Uterus (tissue), 4 donors: ENCODE results near the gene ARMH4. TPM values are rescaled to one million over a fixed set of nuclear protein-coding genes. Genes with fewer than 3 reads are reported as not detected.

Source experiments
- DNase-seq, 2 donors: peaks; one replicate each; pipeline ENCODE4 v3.0.0-alpha.2; 2019 to 2020
- H3K27ac ChIP-seq, 2 donors: fragments of 200-600 bp; sonication (generic); 1 replicate in 1 of 2; 2 replicates in 1 of 2; pipeline ENCODE4 v1.5.1; 2016 to 2018
- H3K27me3 ChIP-seq, 2 donors: fragments of 200-600 bp; sonication (generic); one replicate each; pipeline ENCODE4 v1.5.1; 2018 to 2019; ENCODE audit warnings: control low read depth in 1 of 2
- H3K36me3 ChIP-seq, 2 donors: fragments of 200-600 bp; sonication (generic); one replicate each; pipeline ENCODE4 v1.5.1; 2019; ENCODE audit warnings: control low read depth in 1 of 2
- H3K4me1 ChIP-seq, 2 donors: fragments of 200-600 bp; sonication (generic); one replicate each; pipeline ENCODE4 v1.5.1; 2018 to 2019; ENCODE audit warnings: control low read depth in 1 of 2
- H3K4me3 ChIP-seq, 2 donors: fragments of 200-600 bp; sonication (generic); 1 replicate in 1 of 2; 2 replicates in 1 of 2; pipeline ENCODE4 v1.5.1; 2018 to 2019; ENCODE audit warnings: mild to moderate bottlenecking in 1 of 2
- H3K9me3 ChIP-seq, 2 donors: fragments of 200-600 bp; sonication (generic); one replicate each; pipeline ENCODE4 v1.5.1; 2019; ENCODE audit warnings: control low read depth in 1 of 2
- CTCF ChIP-seq, 4 experiments: fragments of 200-600 bp in 2 of 4; fragments of 450-650 bp in 2 of 4; sonication (generic) in 2 of 4; IDR thresholded peaks; one replicate each; pipeline ENCODE4 v1.5.1; 2016 to 2019; ENCODE audit warnings: antibody characterized with exemption in 4 of 4, mild to moderate bottlenecking in 2 of 4, moderate library complexity in 1 of 4
- POLR2A ChIP-seq, 2 donors: fragments of 450-650 bp; IDR thresholded peaks; one replicate each; pipeline ENCODE4 v1.6.1; 2016; ENCODE audit warnings: antibody characterized with exemption in 2 of 2, mild to moderate bottlenecking in 1 of 2, moderate library complexity in 1 of 2
- intact Hi-C: fragments of 100-400 bp; cut with DNase I; formaldehyde crosslinking; loops from one replicate; pipeline ENCODE4 v1.15.1; 2023; ENCODE audit warnings: low total_unique reads
- total RNA-seq, 4 donors: library from RNA; depleted of rRNA in 3 of 4; stranded (reverse); fragments of >200 nt in 3 of 4; gene quantifications; one replicate each; pipeline versions ENCODE4 v1.1.0 to v1.2.4, GENCODE V29; 2014 to 2023
- donor health status: DM: yes; HTN: yes; CAD: no.

The ARMH4 gene
- total RNA-seq, 4 donors from 2014 or later = 8.2 to 49.9 (median 11.2) TPM

DNA sequence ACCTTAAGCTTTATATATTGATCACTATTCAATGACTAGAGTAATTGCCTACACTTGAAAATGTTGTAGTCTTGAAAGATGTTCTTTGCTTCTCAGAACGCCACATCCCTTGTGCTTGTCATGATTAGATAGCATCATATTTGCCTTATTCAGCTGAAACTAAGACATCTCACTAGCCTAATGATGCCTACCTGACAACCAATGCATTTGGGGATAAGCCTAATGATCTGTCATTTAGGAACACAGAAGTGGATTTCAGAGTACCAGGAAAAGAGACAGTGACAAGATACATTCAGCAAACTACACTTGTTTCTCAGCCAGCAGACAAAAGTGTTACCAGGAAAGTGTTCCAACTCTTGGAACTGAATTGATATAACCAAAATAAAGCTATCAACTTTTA, 83.7 kb downstream of the ARMH4 start:
- H3K36me3 ChIP-seq = no peaks in the 10 kb centered on the region
- TF ChIP-seq CTCF (IDR thresholded peaks at IDR 0.05) (no peak), POLR2A (IDR thresholded peaks at IDR 0.05) (no peak)
- H3K9me3 ChIP-seq = no peaks in the 10 kb centered on the region
- H3K4me1 ChIP-seq = no peaks in the 10 kb centered on the region
- intact Hi-C loops = no loop called here
- no peak for DNase-seq
- no peaks in the 10 kb centered on the region for H3K27me3 ChIP-seq
- no peak overlapping the region for H3K4me3 ChIP-seq
- H3K27ac ChIP-seq = no peak overlapping the region

- H3K9me3 ChIP-seq = no peaks in the 10 kb centered on the region
- no peak for TF ChIP-seq CTCF (IDR thresholded peaks at IDR 0.05)
- no peak for TF ChIP-seq POLR2A (IDR thresholded peaks at IDR 0.05)
- H3K27me3 ChIP-seq = no peaks in the 10 kb centered on the region
- no peak for DNase-seq
- H3K27ac ChIP-seq = no peak overlapping the region
- no peaks in the 10 kb centered on the region for H3K36me3 ChIP-seq
- H3K4me3 ChIP-seq = no peak overlapping the region
- H3K4me1 ChIP-seq = no peaks in the 10 kb centered on the region
- intact Hi-C loops = no loop called here
These were observed 85.9 kb downstream of the ARMH4 start for GRCh38 chr14:58066115-58066514.

DNA sequence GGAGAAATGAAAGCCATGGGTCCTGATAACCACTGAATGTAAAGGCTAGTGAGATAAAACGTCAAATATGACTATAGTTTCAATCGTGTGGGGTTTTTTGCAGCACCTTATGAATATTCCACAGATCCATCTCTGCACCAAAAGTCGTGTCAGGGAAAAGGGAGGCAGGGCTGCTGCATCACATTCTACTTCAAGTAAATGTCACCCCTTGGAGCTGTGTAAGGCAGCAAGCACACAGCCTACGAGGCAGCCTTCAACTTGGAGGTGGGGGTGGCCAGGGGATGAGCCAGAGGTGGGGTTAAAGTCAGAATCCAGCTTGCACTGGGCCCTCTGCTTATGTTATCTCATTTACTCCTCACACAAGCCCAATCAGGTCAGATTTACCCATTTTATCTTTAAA, 90.4 kb downstream of the ARMH4 start:
- Histone ChIP-seq H3K9me3 (no peaks in the 10 kb centered on the region), H3K36me3 (no peaks in the 10 kb centered on the region), H3K4me1 (no peaks in the 10 kb centered on the region), H3K4me3 (no peak overlapping the region), H3K27me3 (no peaks in the 10 kb centered on the region), H3K27ac (no peak overlapping the region)
- DNase-seq = no peak
- TF ChIP-seq POLR2A (IDR thresholded peaks at IDR 0.05) (no peak), CTCF (IDR thresholded peaks at IDR 0.05) (no peak)
- intact Hi-C loops = no loop called here

GRCh38 chr14:58060898-58061297, 91.1 kb downstream of the ARMH4 start:
- H3K4me1 ChIP-seq = no peaks in the 10 kb centered on the region
- no peak overlapping the region for H3K27ac ChIP-seq
- no peaks in the 10 kb centered on the region for H3K9me3 ChIP-seq
- H3K4me3 ChIP-seq = no peak overlapping the region
- TF ChIP-seq CTCF (IDR thresholded peaks at IDR 0.05) (no peak), POLR2A (IDR thresholded peaks at IDR 0.05) (no peak)
- intact Hi-C loops = no loop called here
- no peak for DNase-seq
- H3K36me3 ChIP-seq = no peaks in the 10 kb centered on the region
- no peaks in the 10 kb centered on the region for H3K27me3 ChIP-seq

GRCh38 chr14:58060077-58060476, 91.9 kb downstream of the ARMH4 start:
- H3K27me3 ChIP-seq = no peaks in the 10 kb centered on the region
- no peaks in the 10 kb centered on the region for H3K4me1 ChIP-seq
- H3K27ac ChIP-seq = no peak overlapping the region
- no peaks in the 10 kb centered on the region for H3K9me3 ChIP-seq
- intact Hi-C loops = no loop called here
- no peaks in the 10 kb centered on the region for H3K36me3 ChIP-seq
- no peak overlapping the region for H3K4me3 ChIP-seq
- TF ChIP-seq POLR2A (IDR thresholded peaks at IDR 0.05) = no peak
- TF ChIP-seq CTCF (IDR thresholded peaks at IDR 0.05) = no peak
- no peak for DNase-seq
